Measurements from ENCODE around the gene IRGM. TPM values are rescaled to one million over a fixed set of nuclear protein-coding genes. Genes with fewer than 3 reads are reported as not detected.

IRGM gene
- total and polyA plus RNA-seq, 2 of the 8 experiments (the other 6 are each of a cell fraction or from before 2014, with no cell fraction given) = 0.11 TPM; not detected in 1

DNA sequence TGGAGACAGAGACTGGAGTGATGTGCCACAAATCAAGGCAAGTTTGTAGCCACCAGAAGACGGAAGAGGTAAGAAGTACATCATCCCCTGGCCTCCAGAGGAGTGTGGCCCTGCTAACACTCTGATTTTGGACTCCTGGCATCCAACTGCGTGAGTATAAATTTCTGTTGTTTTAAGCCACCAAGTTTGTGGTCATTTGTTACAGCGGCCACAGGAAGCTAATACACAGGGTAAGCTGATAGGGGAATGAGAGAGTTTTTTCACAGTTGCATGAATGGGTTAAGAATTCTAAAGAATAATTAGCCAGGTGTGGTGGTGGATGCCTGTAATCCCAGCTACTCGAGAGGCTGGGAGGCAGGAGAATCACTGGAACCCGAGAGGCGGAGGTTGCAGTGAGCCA lies 41.9 kb upstream of the IRGM start:
- H4K5ac ChIP-seq (ENCODE audit: insufficient read length, low read depth, low read length) = no peak overlapping the region
- no peaks in the 10 kb centered on the region for H3K79me1 ChIP-seq (ENCODE audit: low read depth, low read length)
- H3K36me3 ChIP-seq (ENCODE audit: control insufficient read depth in 2 of 4, insufficient read depth in 4 of 4, low read length in 3 of 4) = no peaks in the 10 kb centered on the region
- no peak overlapping the region for H3K56ac ChIP-seq (replicated peaks; ENCODE audit: insufficient read length, low read depth, low read length)
- no peaks in the 10 kb centered on the region for H4K20me1 ChIP-seq (replicated peaks in 1 of 2; ENCODE audit: control insufficient read depth in 1 of 2, insufficient read depth in 2 of 2, low read length in 2 of 2)
- H3K23me2 ChIP-seq (ENCODE audit: low read depth, low read length) = 0 out of 2 replicates have a peak, but pooled peaks cover 2% of the 10 kb centered on the region
- H2BK12ac ChIP-seq (ENCODE audit: low read depth, low read length) = no peak overlapping the region
- H2AK5ac ChIP-seq (ENCODE audit: low read depth, low read length) = no peak overlapping the region
- no peak overlapping the region for H3K9ac ChIP-seq (replicated peaks in 1 of 4; ENCODE audit: extremely low read depth in 1 of 4, low read depth in 3 of 4, low read length in 3 of 4)
- H3K14ac ChIP-seq (ENCODE audit: insufficient read length) = no peak overlapping the region
- no peak overlapping the region for H3K4ac ChIP-seq (replicated peaks; ENCODE audit: insufficient read length, low read depth, low read length)
- peaks cover 0 to 3% (median 0%) of the 10 kb centered on the region in 4 experiments; a peak in 1 of 7 replicates for H3K4me1 ChIP-seq (replicated peaks in 1 of 4; ENCODE audit: control insufficient read depth in 3 of 4, insufficient read depth in 4 of 4, low read length in 3 of 4)
- FAIRE-seq (no peak), DNase-seq (ENCODE audit: low read depth in 1 of 2, low spot score in 2 of 2) (no peak)
- H3K4me3 ChIP-seq (ENCODE audit: extremely low read depth in 1 of 4, insufficient read depth in 2 of 4, low read depth in 3 of 4, low read length in 4 of 4) = no peak overlapping the region
- H2BK15ac ChIP-seq (ENCODE audit: low read length) = no peak overlapping the region
- no peaks in the 10 kb centered on the region; a peak in 2 of 4 replicates for H3K9me3 ChIP-seq (ENCODE audit: insufficient read depth in 2 of 2, low read depth in 1 of 2, low read length in 1 of 2)
- ChIA-PET POLR2A (ENCODE audit: partially characterized antibody) (no interaction called here), CTCF (ENCODE audit: partially characterized antibody) (interaction anchor here (0.6 to 3.1 kb wide), 11 partner anchors 11 to 312 kb away, joined by 3 to 27 read pairs (median 4); partner anchors contain the start of gene IRGM)
- TF ChIP-seq MAFK (IDR thresholded peaks at IDR 0.05; ENCODE audit: low read depth, low read length) = no peak
- TF ChIP-seq ASH2L (IDR thresholded peaks at IDR 0.05; ENCODE audit: low read length) = no peak
- TF ChIP-seq YY1 (IDR thresholded peaks at IDR 0.05; ENCODE audit: low read depth, low read length) = no peak
- TF ChIP-seq EP300 (IDR thresholded peaks at IDR 0.05; ENCODE audit: borderline replicate concordance in 1 of 2, low read depth in 2 of 2, low read length in 2 of 2) = no peak
- no peak for TF ChIP-seq HDAC6 (IDR thresholded peaks at IDR 0.05; ENCODE audit: low read depth, low read length)
- TF ChIP-seq CREB1 (IDR thresholded peaks at IDR 0.05) = no peak
- TF ChIP-seq SP4 (IDR thresholded peaks at IDR 0.05; ENCODE audit: low read length) = no peak
- TF ChIP-seq NRF1 (IDR thresholded peaks at IDR 0.05; ENCODE audit: low read depth, low read length) = no peak
- TF ChIP-seq RAD21 (IDR thresholded peaks at IDR 0.05 in 1 of 2, conservative IDR thresholded peaks at IDR 0.05 in 1 of 2; ENCODE audit: low read depth in 2 of 2, low read length in 2 of 2) = no peak
- TF ChIP-seq, protein P1, sequence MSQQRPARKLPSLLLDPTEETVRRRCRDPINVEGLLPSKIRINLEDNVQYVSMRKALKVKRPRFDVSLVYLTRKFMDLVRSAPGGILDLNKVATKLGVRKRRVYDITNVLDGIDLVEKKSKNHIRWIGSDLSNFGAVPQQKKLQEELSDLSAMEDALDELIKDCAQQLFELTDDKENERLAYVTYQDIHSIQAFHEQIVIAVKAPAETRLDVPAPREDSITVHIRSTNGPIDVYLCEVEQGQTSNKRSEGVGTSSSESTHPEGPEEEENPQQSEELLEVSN (IDR thresholded peaks at IDR 0.05) = no peak
- TF ChIP-seq BCL11A (IDR thresholded peaks at IDR 0.05; ENCODE audit: low read depth in 2 of 2, low read length in 2 of 2) = no peak
- no peak for TF ChIP-seq GABPA (IDR thresholded peaks at IDR 0.05; ENCODE audit: borderline replicate concordance, insufficient read depth, low read length)
- TF ChIP-seq RFX5 (IDR thresholded peaks at IDR 0.05; ENCODE audit: borderline replicate concordance, low read depth, low read length) = no peak
- TF ChIP-seq SRF (IDR thresholded peaks at IDR 0.05; ENCODE audit: low read depth, low read length) = no peak
- H4K91ac ChIP-seq (replicated peaks; ENCODE audit: insufficient read length, low read length) = no peak overlapping the region
- no peak overlapping the region for H4K8ac ChIP-seq (ENCODE audit: extremely low read depth, insufficient read depth, low read length)
- no peak overlapping the region for H3K18ac ChIP-seq (ENCODE audit: extremely low read depth, low read length)
- H2BK120ac ChIP-seq (replicated peaks; ENCODE audit: low read depth, low read length) = no peak overlapping the region
- H3K27me3 ChIP-seq (replicated peaks in 1 of 4; ENCODE audit: control insufficient read depth in 3 of 4, extremely low read depth in 1 of 4, insufficient read depth in 3 of 4, low read length in 3 of 4) = no peaks in the 10 kb centered on the region
- no peak overlapping the region for H3K23ac ChIP-seq (ENCODE audit: insufficient read length)
- no peak overlapping the region for H3K4me2 ChIP-seq (ENCODE audit: insufficient read depth in 1 of 2, low read depth in 2 of 2, low read length in 2 of 2)
- no peak overlapping the region for H3K27ac ChIP-seq (ENCODE audit: low read depth, low read length)
- H2BK20ac ChIP-seq (ENCODE audit: low read length) = no peak overlapping the region
- 91% methylated on average over 6 of the region's 6 CpGs; no CpG with 5 or more reads in 1 of the 2 experiments for WGBS, 2 experiments (ENCODE audit: extremely low coverage in 1 of 2, insufficient coverage in 1 of 2, insufficient read length in 1 of 2, insufficient replicate concordance in 2 of 2, low coverage in 1 of 2, low lambda C conversion rate in 2 of 2, missing lambda C conversion rate in 1 of 2)
- H2AFZ ChIP-seq (ENCODE audit: low read length) = no peak overlapping the region
- no peaks in the 10 kb centered on the region for H3K79me2 ChIP-seq (ENCODE audit: control insufficient read depth in 1 of 2, insufficient read depth in 2 of 2, low read length in 2 of 2)
- H2BK5ac ChIP-seq (ENCODE audit: low read depth, low read length) = no peak overlapping the region

Measured in H1 (cell line).